Kidney (tissue), 22 donors: ENCODE results near the gene BTC. TPM values are rescaled to one million over a fixed set of nuclear protein-coding genes. Genes with fewer than 3 reads are reported as not detected.

Experiments
- DNase-seq, 5 donors: peaks; one replicate each; pipeline ENCODE4 v3.0.0-alpha.2; 2013 to 2020
- FAIRE-seq: peaks from 2 replicates; lab custom pipeline; 2012; peaks lifted over from hg19 to GRCh38; lab: Jason Lieb, UNC
- H3K27ac ChIP-seq, 2 donors: one replicate each; pipeline ENCODE4 v1.7.0; 2013; ENCODE audit warnings: low read depth in 2 of 2, low read length in 2 of 2, inconsistent platforms in 1 of 2
- H3K27me3 ChIP-seq: one replicate; pipeline ENCODE4 v1.7.1; 2013; ENCODE audit warnings: low read length, inconsistent platforms; ENCODE audit not compliant: control insufficient read depth, insufficient read depth
- H3K36me3 ChIP-seq, 3 donors: one replicate each; pipeline versions ENCODE4 v1.7.0 to v1.7.1; 2013; ENCODE audit warnings: low read length in 3 of 3, control low read depth in 1 of 3, inconsistent platforms in 1 of 3; ENCODE audit not compliant: insufficient read depth in 3 of 3, control insufficient read depth in 2 of 3
- H3K4me1 ChIP-seq, 3 donors: one replicate each; pipeline versions ENCODE4 v1.7.0 to v1.7.1; 2013; ENCODE audit warnings: low read length in 3 of 3, inconsistent platforms in 1 of 3, low read depth in 1 of 3; ENCODE audit not compliant: control insufficient read depth in 2 of 3, insufficient read depth in 2 of 3
- H3K4me3 ChIP-seq, 3 donors: one replicate each; pipeline versions ENCODE4 v1.7.0 to v1.8.1; 2013; ENCODE audit warnings: low read length in 3 of 3, control low read depth in 1 of 3, inconsistent platforms in 1 of 3
- H3K9ac ChIP-seq, 3 donors: one replicate each; pipeline versions ENCODE4 v1.7.0 to v1.7.1; 2013; ENCODE audit warnings: low read length in 3 of 3, control low read depth in 1 of 3, inconsistent platforms in 1 of 3
- H3K9me3 ChIP-seq, 3 donors: one replicate each; pipeline versions ENCODE4 v1.7.0 to v1.7.1; 2013; ENCODE audit warnings: low read length in 3 of 3, control low read depth in 1 of 3, inconsistent platforms in 1 of 3; ENCODE audit not compliant: control insufficient read depth in 2 of 3, insufficient read depth in 1 of 3
- CTCF ChIP-seq: IDR thresholded peaks from 3 replicates; pipeline ENCODE4 v1.5.1; 2012; ENCODE audit warnings: mild to moderate bottlenecking, moderate library complexity, borderline replicate concordance; ENCODE audit not compliant: insufficient read depth; ENCODE audit errors: extremely low read depth
- intact Hi-C: fragments of 100-400 bp; cut with DNase I; formaldehyde crosslinking; loops from one replicate; pipeline ENCODE4 v1.11.1; 2022
- long read RNA-seq, 10 donors: library from polyadenylated mRNA in 1 of 10; unstranded in 1 of 10; transcript quantifications; one replicate each; pipeline ENCODE4 v2.0.0 and lab custom pipeline, GENCODE V29; 2021 to 2026
- polyA plus RNA-seq: library from polyadenylated mRNA; stranded (reverse); fragments of 350-450 nt; fragmentation: Illumina TruSeq; extraction: RNeasy Lipid Tissue Mini Kit (QIAGEN cat#74804); gene quantifications from one replicate; pipeline ENCODE4 v1.2.3, GENCODE V29; 2014; ENCODE audit warnings: low read depth, low replicate concordance; ENCODE audit not compliant: insufficient read depth
- total RNA-seq: library from RNA; stranded (reverse); fragmentation: NEBNext Ultra II Directional; extraction: Animal tissue kit (Norgen Biotek cat#: 25700); gene quantifications from one replicate; pipeline ENCODE4 v1.2.1, GENCODE V29; 2021
- donor health status: control.
- donor health status: control.
- donor health status: control.
- donor health status: control.
- donor health status: control.
- donor health status: DM: yes; HTN: yes; CAD: no.
- donor health status: Normal renal cell carcinoma (clear cell type).

BTC gene
- total RNA-seq (6.0 TPM), polyA plus RNA-seq (6.0 TPM)
- long read RNA-seq, donor 1, partial matches to known transcripts: 0 of 1 reads
- long read RNA-seq, donor 1, other reads (novel, unspliced or antisense): 0 of 1 reads
- long read RNA-seq, donor 2, partial matches to known transcripts: 0 of 2 reads
- long read RNA-seq, donor 2, other reads (novel, unspliced or antisense): 0 of 2 reads
- long read RNA-seq, donor 3, partial matches to known transcripts: 0 of 2 reads
- long read RNA-seq, donor 3, other reads (novel, unspliced or antisense): 0 of 2 reads
- long read RNA-seq, donor 4, partial matches to known transcripts: 0 of 1 reads
- long read RNA-seq, donor 4, other reads (novel, unspliced or antisense): 0 of 1 reads
- long read RNA-seq, donor 5: 0 reads
- long read RNA-seq, donor 6: 0 reads
- long read RNA-seq, donor 7, transcript BTC-201 (6 exons, 2,816 nt): major isoform, 5 of 9 reads
- long read RNA-seq, donor 7, partial matches to known transcripts: 1 of 9 reads
- long read RNA-seq, donor 7, other reads (novel, unspliced or antisense): 3 of 9 reads
- long read RNA-seq, donor 8, partial matches to known transcripts: 0 of 9 reads
- long read RNA-seq, donor 8, other reads (novel, unspliced or antisense): 8 of 9 reads
- long read RNA-seq, donor 9: 0 reads
- long read RNA-seq, donor 10, partial matches to known transcripts: 0 of 1 reads
- long read RNA-seq, donor 10, other reads (novel, unspliced or antisense): 0 of 1 reads

GRCh38 chr4:74794382-74795010, at the start of gene BTC:
TSS of gene BTC (minus strand) at chr4:74794523. CDS start at chr4:74794325, 198 bp downstream.
- H3K4me3 ChIP-seq: peak within 1 kb of the TSS; percentile 43 to 82 (median 52)
- peak within 1 kb of the TSS; percentile 9 to 82 (median 56) for H3K9ac ChIP-seq
- intact Hi-C loops: no loop called here
- TF ChIP-seq CTCF: peak; percentile 21
- peaks cover 0 to 3% (median 0%) of the 10 kb centered on the region in 3 donors for H3K4me1 ChIP-seq
- H3K9me3 ChIP-seq: no peaks in the 10 kb centered on the region
- no peak for FAIRE-seq
- no peaks in the 10 kb centered on the region for H3K27me3 ChIP-seq
- peak; percentile 69 to 84 (median 76) for DNase-seq
- no peaks in the 10 kb centered on the region for H3K36me3 ChIP-seq
- peak within 1 kb of the TSS; percentile 71 to 92 for H3K27ac ChIP-seq

GRCh38 chr4:74840936-74841509, 46.7 kb upstream of the BTC start:
- Histone ChIP-seq H3K27me3 (no peaks in the 10 kb centered on the region), H3K9me3 (no peaks in the 10 kb centered on the region), H3K4me3 (no peak overlapping the region), H3K9ac (no peak overlapping the region), H3K36me3 (no peaks in the 10 kb centered on the region), H3K27ac (no peak overlapping the region), H3K4me1 (no peaks in the 10 kb centered on the region)
- TF ChIP-seq CTCF: no peak
- DNase-seq (peak in 2 of 5 donors; percentile 16 to 42), FAIRE-seq (no peak)
- intact Hi-C loops: no loop called here

- H3K9ac ChIP-seq: no peak overlapping the region
- TF ChIP-seq CTCF: no peak
- H3K27ac ChIP-seq: no peak overlapping the region
- no peaks in the 10 kb centered on the region for H3K9me3 ChIP-seq
- no peaks in the 10 kb centered on the region for H3K4me1 ChIP-seq
- DNase-seq (no peak), FAIRE-seq (no peak)
- H3K27me3 ChIP-seq: no peaks in the 10 kb centered on the region
- intact Hi-C loops: no loop called here
- no peak overlapping the region for H3K4me3 ChIP-seq
- no peaks in the 10 kb centered on the region for H3K36me3 ChIP-seq
Observed at GRCh38 chr4:74838746-74839370, 44.5 kb upstream of the BTC start.
